ENCODE results near the gene ZNF862. TPM values are rescaled to one million over a fixed set of nuclear protein-coding genes. Genes with fewer than 3 reads are reported as not detected.

ZNF862 gene
- total and polyA plus RNA-seq, 7 experiments from 2014 or later: 9.1 to 112 (median 39.0) TPM

- Mint-ChIP-seq H3K9me3 (no peaks in the 10 kb centered on the region), H3K4me1 (peaks cover 9 to 42% (median 30%) of the 10 kb centered on the region in 7 donors), H3K36me3 (peaks cover 0 to 17% (median 6%) of the 10 kb centered on the region in 5 donors), H3K27ac (peak overlapping the region in 6 of 9 donors; percentile 28 to 74 (median 60)), H3K4me3 (no peak overlapping the region), H3K27me3 (no peaks in the 10 kb centered on the region)
- intact Hi-C loops (cut with micrococcal nuclease): loop anchor here (2.0 to 5.0 kb wide), 2 partner anchors 163 to 396 kb away; no protein-coding TSS in a partner anchor
- DNase-seq (no peak), ATAC-seq (no peak)
- ChIA-PET CTCF (interaction anchor here (0.5 to 4.1 kb wide), 4 partner anchors 11 to 973 kb away, joined by 3 to 32 read pairs (median 7); partner anchors contain the start of gene ZNF862), POLR2A (interaction anchor here (1.5 to 1.6 kb wide), 2 partner anchors 10 to 12 kb away, joined by 5 to 6 read pairs; no protein-coding TSS in a partner anchor)
- Histone ChIP-seq H3K4me1 (ENCODE audit: control insufficient read depth in 2 of 2, insufficient read depth in 2 of 2, low read length in 2 of 2) (peaks cover 0 to 7% of the 10 kb centered on the region in 2 donors), H3K9me3 (ENCODE audit: control insufficient read depth in 2 of 3, low read length in 3 of 3) (no peaks in the 10 kb centered on the region), H3K27me3 (ENCODE audit: control insufficient read depth in 2 of 2, insufficient read depth in 2 of 2, low read length in 2 of 2) (no peaks in the 10 kb centered on the region), H3K4me3 (ENCODE audit: low read length) (no peak overlapping the region), H3K27ac (ENCODE audit: low read depth, low read length) (no peak overlapping the region), H3K36me3 (ENCODE audit: control insufficient read depth in 2 of 3, insufficient read depth in 3 of 3, low read length in 3 of 3) (peaks cover 0 to 44% (median 7%) of the 10 kb centered on the region in 3 experiments)
These were observed 43.4 kb downstream of the ZNF862 start for GRCh38 chr7:149881328-149882247.

- peaks cover 0 to 22% (median 9%) of the 10 kb centered on the region in 5 donors for H3K36me3 Mint-ChIP-seq
- Histone ChIP-seq H3K27me3 (ENCODE audit: control insufficient read depth in 2 of 2, insufficient read depth in 2 of 2, low read length in 2 of 2) (no peaks in the 10 kb centered on the region), H3K4me3 (ENCODE audit: low read length) (no peak overlapping the region), H3K4me1 (ENCODE audit: control insufficient read depth in 2 of 2, insufficient read depth in 2 of 2, low read length in 2 of 2) (peaks cover 0 to 7% of the 10 kb centered on the region in 2 donors), H3K27ac (ENCODE audit: low read depth, low read length) (no peak overlapping the region), H3K9me3 (ENCODE audit: control insufficient read depth in 2 of 3, low read length in 3 of 3) (no peaks in the 10 kb centered on the region), H3K36me3 (ENCODE audit: control insufficient read depth in 2 of 3, insufficient read depth in 3 of 3, low read length in 3 of 3) (peaks cover 0 to 43% (median 2%) of the 10 kb centered on the region in 3 experiments)
- DNase-seq: no peak
- ChIA-PET POLR2A (interaction anchor here (0.8 to 2.5 kb wide), 6 partner anchors 13 to 75 kb away, joined by 3 to 10 read pairs (median 6); no protein-coding TSS in a partner anchor), CTCF (interaction anchor here (0.8 to 4.1 kb wide), 5 partner anchors 12 to 972 kb away, joined by 3 to 32 read pairs (median 10); partner anchors contain the start of gene ZNF862)
- H3K27ac Mint-ChIP-seq: peak overlapping the region in 2 of 9 donors; percentile 59 to 64
- no peaks in the 10 kb centered on the region for H3K9me3 Mint-ChIP-seq
- no peak overlapping the region for H3K4me3 Mint-ChIP-seq
- intact Hi-C loops (cut with micrococcal nuclease): loop anchor here (1.0 to 5.0 kb wide), 7 partner anchors 12 to 395 kb away; no protein-coding TSS in a partner anchor
- no peaks in the 10 kb centered on the region for H3K27me3 Mint-ChIP-seq
- no peak for ATAC-seq
- H3K4me1 Mint-ChIP-seq: peaks cover 8 to 35% (median 26%) of the 10 kb centered on the region in 7 donors
These were observed 44.3 kb downstream of the ZNF862 start for GRCh38 chr7:149882248-149883047.

GRCh38 chr7:149883048-149883438, 44.9 kb downstream of the ZNF862 start:
- H3K4me3 ChIP-seq (ENCODE audit: low read length): no peak overlapping the region
- no peaks in the 10 kb centered on the region for H3K27me3 ChIP-seq (ENCODE audit: control insufficient read depth in 2 of 2, insufficient read depth in 2 of 2, low read length in 2 of 2)
- CTCF ChIA-PET: interaction anchor here (1.0 to 4.1 kb wide), 6 partner anchors 13 to 76 kb away, joined by 3 to 32 read pairs (median 8); partner anchors contain the start of gene ZNF862
- peaks cover 0 to 39% (median 0%) of the 10 kb centered on the region in 3 experiments for H3K36me3 ChIP-seq (ENCODE audit: control insufficient read depth in 2 of 3, insufficient read depth in 3 of 3, low read length in 3 of 3)
- Mint-ChIP-seq H3K9me3 (no peaks in the 10 kb centered on the region), H3K36me3 (peaks cover 0 to 21% (median 12%) of the 10 kb centered on the region in 5 donors), H3K4me1 (peaks cover 7 to 29% (median 20%) of the 10 kb centered on the region in 7 donors), H3K27me3 (no peaks in the 10 kb centered on the region), H3K4me3 (no peak overlapping the region), H3K27ac (peak overlapping the region in 6 of 9 donors; percentile 11 to 80 (median 62))
- no peaks in the 10 kb centered on the region for H3K9me3 ChIP-seq (ENCODE audit: control insufficient read depth in 2 of 3, low read length in 3 of 3)
- DNase-seq (no peak), ATAC-seq (no peak)
- intact Hi-C loops (cut with micrococcal nuclease): loop anchor here (1.0 to 5.0 kb wide), 7 partner anchors 13 to 394 kb away; no protein-coding TSS in a partner anchor
- no peak overlapping the region for H3K27ac ChIP-seq (ENCODE audit: low read depth, low read length)
- POLR2A ChIA-PET: interaction anchor here (1.0 to 2.5 kb wide), 4 partner anchors 13 to 75 kb away, joined by 3 to 10 read pairs (median 7); no protein-coding TSS in a partner anchor
- H3K4me1 ChIP-seq (ENCODE audit: control insufficient read depth in 2 of 2, insufficient read depth in 2 of 2, low read length in 2 of 2): peaks cover 0 to 7% of the 10 kb centered on the region in 2 donors

- intact Hi-C loops (cut with micrococcal nuclease): loop anchor here (1.0 to 5.0 kb wide), 7 partner anchors 13 to 394 kb away; no protein-coding TSS in a partner anchor
- peaks cover 0 to 25% (median 16%) of the 10 kb centered on the region in 5 donors for H3K36me3 Mint-ChIP-seq
- Histone ChIP-seq H3K27me3 (ENCODE audit: control insufficient read depth in 2 of 2, insufficient read depth in 2 of 2, low read length in 2 of 2) (no peaks in the 10 kb centered on the region), H3K27ac (ENCODE audit: low read depth, low read length) (no peak overlapping the region), H3K4me1 (ENCODE audit: control insufficient read depth in 2 of 2, insufficient read depth in 2 of 2, low read length in 2 of 2) (peaks cover 0 to 7% of the 10 kb centered on the region in 2 donors), H3K36me3 (ENCODE audit: control insufficient read depth in 2 of 3, insufficient read depth in 3 of 3, low read length in 3 of 3) (peaks cover 0 to 34% (median 0%) of the 10 kb centered on the region in 3 experiments), H3K4me3 (ENCODE audit: low read length) (no peak overlapping the region), H3K9me3 (ENCODE audit: control insufficient read depth in 2 of 3, low read length in 3 of 3) (no peaks in the 10 kb centered on the region)
- ChIA-PET CTCF (interaction anchor here (0.8 to 4.1 kb wide), 7 partner anchors 13 to 76 kb away, joined by 3 to 32 read pairs (median 6); partner anchors contain the start of gene ZNF862), POLR2A (interaction anchor here (1.0 to 2.5 kb wide), 4 partner anchors 14 to 76 kb away, joined by 3 to 10 read pairs (median 7); no protein-coding TSS in a partner anchor)
- H3K27ac Mint-ChIP-seq: peak overlapping the region in 6 of 9 donors; percentile 11 to 80 (median 62)
- no peaks in the 10 kb centered on the region for H3K9me3 Mint-ChIP-seq
- peak in 4 of 9 donors; percentile 58 to 63 (median 60) for DNase-seq
- no peaks in the 10 kb centered on the region for H3K27me3 Mint-ChIP-seq
- peak; percentile 81 for ATAC-seq
- peaks cover 5 to 26% (median 19%) of the 10 kb centered on the region in 7 donors for H3K4me1 Mint-ChIP-seq
- peak overlapping the region in 1 of 10 donors; percentile 38 for H3K4me3 Mint-ChIP-seq
These were observed 45.3 kb downstream of the ZNF862 start for GRCh38 chr7:149883452-149883861.

- CTCF ChIA-PET: interaction anchor here (0.8 to 4.1 kb wide), 5 partner anchors 14 to 37 kb away, joined by 3 to 32 read pairs (median 4); no protein-coding TSS in a partner anchor
- POLR2A ChIA-PET: interaction anchor here (1.0 to 2.5 kb wide), 4 partner anchors 14 to 76 kb away, joined by 3 to 10 read pairs (median 7); no protein-coding TSS in a partner anchor
- H3K4me3 ChIP-seq (ENCODE audit: low read length): no peak overlapping the region
- H3K27ac ChIP-seq (ENCODE audit: low read depth, low read length): no peak overlapping the region
- H3K36me3 Mint-ChIP-seq: peaks cover 0 to 26% (median 17%) of the 10 kb centered on the region in 5 donors
- no peak overlapping the region for H3K4me3 Mint-ChIP-seq
- no peaks in the 10 kb centered on the region for H3K27me3 ChIP-seq (ENCODE audit: control insufficient read depth in 2 of 2, insufficient read depth in 2 of 2, low read length in 2 of 2)
- peak overlapping the region in 2 of 9 donors; percentile 11 to 30 for H3K27ac Mint-ChIP-seq
- no peaks in the 10 kb centered on the region for H3K9me3 ChIP-seq (ENCODE audit: control insufficient read depth in 2 of 3, low read length in 3 of 3)
- intact Hi-C loops (cut with micrococcal nuclease): loop anchor here (5.0 kb wide), 1 partner anchor 393 kb away; no protein-coding TSS in a partner anchor
- H3K27me3 Mint-ChIP-seq: no peaks in the 10 kb centered on the region
- peaks cover 0 to 29% (median 0%) of the 10 kb centered on the region in 3 experiments for H3K36me3 ChIP-seq (ENCODE audit: control insufficient read depth in 2 of 3, insufficient read depth in 3 of 3, low read length in 3 of 3)
- ATAC-seq (no peak), DNase-seq (no peak)
- H3K4me1 Mint-ChIP-seq: peaks cover 5 to 26% (median 19%) of the 10 kb centered on the region in 7 donors
- no peaks in the 10 kb centered on the region for H3K9me3 Mint-ChIP-seq
- peaks cover 0 to 7% of the 10 kb centered on the region in 2 donors for H3K4me1 ChIP-seq (ENCODE audit: control insufficient read depth in 2 of 2, insufficient read depth in 2 of 2, low read length in 2 of 2)
These were observed 45.8 kb downstream of the ZNF862 start for GRCh38 chr7:149884016-149884415.
